ENCODE measurements around the gene POLR3F.
"Not testable (repeated sequence)": the region's sequence is repeated elsewhere in the genome, so short reads cannot be mapped to it uniquely, and the experiment has no call there.

The POLR3F gene

DNA sequence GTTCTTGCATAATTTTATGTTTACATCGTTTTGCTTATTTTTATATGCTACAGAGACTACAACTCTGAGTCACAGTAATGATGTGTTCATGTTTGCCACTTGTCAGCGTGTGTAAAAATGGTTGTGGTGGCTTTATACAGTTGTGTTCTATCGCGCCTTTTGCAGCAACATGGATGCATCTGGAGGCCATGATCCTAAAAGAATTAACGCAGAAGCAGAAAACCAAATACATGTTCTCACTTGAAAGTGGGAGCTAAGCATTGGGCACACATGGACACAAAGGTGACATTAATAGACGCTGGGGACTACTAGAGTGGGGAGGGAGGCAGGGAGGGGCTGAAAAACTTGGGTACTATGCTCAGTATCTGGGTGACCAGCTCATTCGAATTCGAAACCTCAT, 39.6 kb downstream of the POLR3F start:
- H3K4me1 ChIP-seq (ENCODE audit: control insufficient read depth in 1 of 2, insufficient read depth in 2 of 2, low read length in 2 of 2), result peaks cover 7 to 11% of the 10 kb centered on the region in 2 donors
- peaks cover 0 to 11% of the 10 kb centered on the region in 2 donors for H3K36me3 ChIP-seq (ENCODE audit: control insufficient read depth in 1 of 2, insufficient read depth in 2 of 2, low read length in 2 of 2)
- H3K27ac ChIP-seq (ENCODE audit: low read length), result peak overlapping the region; percentile 98
- no peaks in the 10 kb centered on the region for H3K9me3 ChIP-seq (ENCODE audit: control insufficient read depth in 1 of 2, low read length in 2 of 2)
- no peaks in the 10 kb centered on the region for H3K27me3 ChIP-seq (ENCODE audit: low read depth, low read length)
- H3K4me3 ChIP-seq (ENCODE audit: low read depth in 1 of 2, low read length in 2 of 2), result peak overlapping the region; percentile 81 to 99

- Histone ChIP-seq H3K27me3 (ENCODE audit: low read depth, low read length) (no peaks in the 10 kb centered on the region), H3K36me3 (ENCODE audit: control insufficient read depth in 1 of 2, insufficient read depth in 2 of 2, low read length in 2 of 2) (peaks cover 3 to 11% of the 10 kb centered on the region in 2 donors), H3K9me3 (ENCODE audit: control insufficient read depth in 1 of 2, low read length in 2 of 2) (no peaks in the 10 kb centered on the region), H3K4me1 (ENCODE audit: control insufficient read depth in 1 of 2, insufficient read depth in 2 of 2, low read length in 2 of 2) (peaks cover 7 to 11% of the 10 kb centered on the region in 2 donors), H3K4me3 (ENCODE audit: low read depth in 1 of 2, low read length in 2 of 2) (peak within 1 kb of the TSS; percentile 81 to 99), H3K27ac (ENCODE audit: low read length) (peak within 1 kb of the TSS; percentile 98)
Observed at GRCh38 chr20:18507218-18508191, 40.3 kb downstream of the POLR3F start, which contains the start of gene SEC23B. Gene SEC23B (plus strand): TSS chr20:18507940. CDS start chr20:18510836, 2,896 bp downstream.

- peaks cover 10 to 32% of the 10 kb centered on the region in 2 donors for H3K36me3 ChIP-seq (ENCODE audit: control insufficient read depth in 1 of 2, insufficient read depth in 2 of 2, low read length in 2 of 2)
- H3K4me1 ChIP-seq (ENCODE audit: control insufficient read depth in 1 of 2, insufficient read depth in 2 of 2, low read length in 2 of 2), result peaks cover 7 to 11% of the 10 kb centered on the region in 2 donors
- H3K9me3 ChIP-seq (ENCODE audit: control insufficient read depth in 1 of 2, low read length in 2 of 2), result no peaks in the 10 kb centered on the region
- H3K27me3 ChIP-seq (ENCODE audit: low read depth, low read length), result no peaks in the 10 kb centered on the region
- H3K27ac ChIP-seq (ENCODE audit: low read length), result no peak overlapping the region
- H3K4me3 ChIP-seq (ENCODE audit: low read depth in 1 of 2, low read length in 2 of 2), result no peak overlapping the region
Observed at GRCh38 chr20:18511571-18511970, 44.4 kb downstream of the POLR3F start.

- Histone ChIP-seq H3K27ac (ENCODE audit: low read length) (no peak overlapping the region), H3K4me3 (ENCODE audit: low read depth in 1 of 2, low read length in 2 of 2) (no peak overlapping the region), H3K9me3 (ENCODE audit: control insufficient read depth in 1 of 2, low read length in 2 of 2) (no peaks in the 10 kb centered on the region), H3K4me1 (ENCODE audit: control insufficient read depth in 1 of 2, insufficient read depth in 2 of 2, low read length in 2 of 2) (peaks cover 3 to 10% of the 10 kb centered on the region in 2 donors), H3K27me3 (ENCODE audit: low read depth, low read length) (no peaks in the 10 kb centered on the region), H3K36me3 (ENCODE audit: control insufficient read depth in 1 of 2, insufficient read depth in 2 of 2, low read length in 2 of 2) (peaks cover 10 to 32% of the 10 kb centered on the region in 2 donors)
Observed at GRCh38 chr20:18513208-18513607, 46.0 kb downstream of the POLR3F start.

DNA sequence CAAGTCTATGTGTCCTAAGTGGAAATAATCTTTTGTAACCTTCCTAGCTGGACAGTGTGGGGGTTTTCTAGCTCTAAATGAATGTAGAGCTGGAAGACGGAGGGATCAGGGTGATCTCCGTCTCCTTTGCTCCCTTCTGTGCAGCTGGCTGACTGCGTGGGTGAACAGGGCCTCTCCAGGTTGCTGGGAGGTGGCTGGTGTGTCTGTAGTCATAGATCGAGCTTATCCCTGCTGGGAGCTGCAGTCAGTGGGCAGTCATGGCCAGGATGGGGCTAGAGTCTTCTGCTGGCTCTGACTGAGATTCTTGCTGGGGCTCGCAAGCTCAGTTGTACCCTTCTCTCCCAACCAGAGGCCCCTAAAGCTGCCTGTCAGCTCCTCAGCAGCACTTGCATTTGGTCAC, 46.9 kb downstream of the POLR3F start:
- Histone ChIP-seq H3K4me3 (ENCODE audit: low read depth in 1 of 2, low read length in 2 of 2) (no peak overlapping the region), H3K36me3 (ENCODE audit: control insufficient read depth in 1 of 2, insufficient read depth in 2 of 2, low read length in 2 of 2) (peaks cover 10 to 32% of the 10 kb centered on the region in 2 donors), H3K27me3 (ENCODE audit: low read depth, low read length) (no peaks in the 10 kb centered on the region), H3K9me3 (ENCODE audit: control insufficient read depth in 1 of 2, low read length in 2 of 2) (no peaks in the 10 kb centered on the region), H3K27ac (ENCODE audit: low read length) (no peak overlapping the region), H3K4me1 (ENCODE audit: control insufficient read depth in 1 of 2, insufficient read depth in 2 of 2, low read length in 2 of 2) (peaks cover 0 to under 1% of the 10 kb centered on the region in 2 donors)

DNA sequence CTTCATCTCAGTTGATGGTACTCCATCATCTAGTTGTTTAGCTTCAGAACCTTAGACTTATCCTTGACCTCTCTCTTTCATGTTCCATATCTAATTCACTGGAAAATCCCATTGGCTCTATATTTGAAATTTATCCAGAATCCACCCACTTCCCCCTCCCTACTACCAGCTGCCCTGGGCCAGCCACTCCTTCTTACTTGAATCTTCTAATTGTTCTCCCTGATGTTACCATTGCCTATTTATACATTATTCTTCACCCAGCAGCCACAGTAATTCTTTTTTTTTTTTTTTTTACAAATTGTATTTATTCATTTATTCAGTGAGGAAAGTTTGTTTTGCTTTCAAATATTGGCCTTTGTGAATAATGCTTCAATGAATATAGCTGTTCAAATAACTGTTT, 48.8 kb downstream of the POLR3F start:
- H3K9me3 ChIP-seq (ENCODE audit: control insufficient read depth in 1 of 2, low read length in 2 of 2), result no peaks in the 10 kb centered on the region
- H3K27me3 ChIP-seq (ENCODE audit: low read depth, low read length), result no peaks in the 10 kb centered on the region
- H3K36me3 ChIP-seq (ENCODE audit: control insufficient read depth in 1 of 2, insufficient read depth in 2 of 2, low read length in 2 of 2), result peaks cover 10 to 24% of the 10 kb centered on the region in 2 donors
- H3K27ac ChIP-seq (ENCODE audit: low read length), result no peak overlapping the region
- H3K4me1 ChIP-seq (ENCODE audit: control insufficient read depth in 1 of 2, insufficient read depth in 2 of 2, low read length in 2 of 2), result no peaks in the 10 kb centered on the region
- H3K4me3 ChIP-seq (ENCODE audit: low read depth in 1 of 2, low read length in 2 of 2), result no peak overlapping the region

GRCh38 chr20:18522066-18522465, 54.9 kb downstream of the POLR3F start:
- peaks cover 21 to 27% of the 10 kb centered on the region in 2 donors for H3K36me3 ChIP-seq (ENCODE audit: control insufficient read depth in 1 of 2, insufficient read depth in 2 of 2, low read length in 2 of 2)
- not testable (repeated sequence) for H3K4me1 ChIP-seq (ENCODE audit: control insufficient read depth in 1 of 2, insufficient read depth in 2 of 2, low read length in 2 of 2); H3K27ac ChIP-seq (ENCODE audit: low read length); H3K4me3 ChIP-seq (ENCODE audit: low read depth in 1 of 2, low read length in 2 of 2); H3K9me3 ChIP-seq (ENCODE audit: control insufficient read depth in 1 of 2, low read length in 2 of 2); H3K27me3 ChIP-seq (ENCODE audit: low read depth, low read length)

DNA sequence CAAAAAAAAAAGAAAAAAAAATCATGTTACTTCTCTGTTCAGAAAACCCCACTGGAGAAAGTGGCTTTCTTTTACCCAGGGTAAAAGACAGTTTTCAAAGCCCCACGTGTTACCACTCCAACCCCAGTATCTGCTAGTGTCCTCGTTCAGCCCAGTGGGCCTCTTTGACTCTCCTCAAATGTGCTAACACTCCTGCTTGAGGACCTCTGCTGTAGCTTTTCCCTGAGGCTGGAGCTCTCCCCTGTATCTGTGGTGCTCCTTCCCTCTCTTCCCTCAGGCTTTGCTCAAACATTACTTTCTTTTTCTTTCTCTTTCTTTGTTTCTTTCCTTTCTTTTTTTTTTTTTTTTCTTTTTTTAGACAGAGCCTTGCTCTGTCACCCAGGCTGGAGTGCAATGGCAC, 55.9 kb downstream of the POLR3F start:
- Histone ChIP-seq H3K27me3 (ENCODE audit: low read depth, low read length) (no peaks in the 10 kb centered on the region), H3K27ac (ENCODE audit: low read length) (no peak overlapping the region), H3K4me3 (ENCODE audit: low read depth in 1 of 2, low read length in 2 of 2) (no peak overlapping the region), H3K9me3 (ENCODE audit: control insufficient read depth in 1 of 2, low read length in 2 of 2) (no peaks in the 10 kb centered on the region), H3K36me3 (ENCODE audit: control insufficient read depth in 1 of 2, insufficient read depth in 2 of 2, low read length in 2 of 2) (peaks cover 30 to 37% of the 10 kb centered on the region in 2 donors), H3K4me1 (ENCODE audit: control insufficient read depth in 1 of 2, insufficient read depth in 2 of 2, low read length in 2 of 2) (no peaks in the 10 kb centered on the region)

DNA sequence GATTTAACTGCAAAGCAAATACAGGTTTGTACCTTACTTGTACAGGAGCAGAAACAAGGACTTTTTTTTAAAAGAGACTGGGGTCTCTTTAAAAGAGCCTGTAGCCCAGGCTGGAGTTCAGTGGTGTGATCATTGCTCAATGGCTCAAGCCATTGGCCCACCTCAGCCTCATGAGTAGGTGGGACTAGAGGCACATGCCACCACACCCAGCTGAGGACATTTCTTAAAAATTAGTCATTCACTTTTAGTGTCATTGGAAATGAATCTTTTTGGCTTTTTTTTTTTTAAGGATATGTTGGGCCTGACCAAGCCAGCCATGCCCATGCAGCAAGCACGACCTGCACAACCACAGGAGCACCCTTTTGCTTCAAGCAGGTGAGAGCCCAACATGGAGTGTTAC, 57.5 kb downstream of the POLR3F start:
- Histone ChIP-seq H3K27me3 (ENCODE audit: low read depth, low read length) (no peaks in the 10 kb centered on the region), H3K36me3 (ENCODE audit: control insufficient read depth in 1 of 2, insufficient read depth in 2 of 2, low read length in 2 of 2) (peaks cover 46 to 53% of the 10 kb centered on the region in 2 donors), H3K27ac (ENCODE audit: low read length) (no peak overlapping the region), H3K4me3 (ENCODE audit: low read depth in 1 of 2, low read length in 2 of 2) (no peak overlapping the region), H3K9me3 (ENCODE audit: control insufficient read depth in 1 of 2, low read length in 2 of 2) (no peaks in the 10 kb centered on the region), H3K4me1 (ENCODE audit: control insufficient read depth in 1 of 2, insufficient read depth in 2 of 2, low read length in 2 of 2) (no peaks in the 10 kb centered on the region)

DNA sequence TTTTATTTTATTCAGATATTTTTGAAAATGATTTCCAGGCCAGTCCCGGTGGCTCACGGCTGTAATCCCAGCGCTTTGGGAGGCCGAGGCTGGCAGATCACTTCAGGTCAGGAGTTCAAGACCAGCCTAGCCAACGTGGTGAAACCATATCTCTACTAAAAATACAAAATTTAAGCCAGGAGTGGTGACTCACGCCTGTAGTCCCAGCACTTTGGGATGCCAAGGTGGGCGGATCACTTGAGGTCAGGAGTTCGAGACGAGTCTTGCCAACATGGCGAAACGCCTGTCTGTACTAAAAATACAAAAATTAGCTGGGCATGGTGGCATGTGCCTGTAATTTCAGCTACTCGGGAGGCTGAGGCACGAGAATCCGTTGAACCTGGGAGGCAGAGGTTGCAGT, 59.6 kb downstream of the POLR3F start:
- H3K27me3 ChIP-seq (ENCODE audit: low read depth, low read length); H3K4me1 ChIP-seq (ENCODE audit: control insufficient read depth in 1 of 2, insufficient read depth in 2 of 2, low read length in 2 of 2); H3K9me3 ChIP-seq (ENCODE audit: control insufficient read depth in 1 of 2, low read length in 2 of 2); H3K27ac ChIP-seq (ENCODE audit: low read length); H3K4me3 ChIP-seq (ENCODE audit: low read depth in 1 of 2, low read length in 2 of 2): not testable (repeated sequence)
- peaks cover 55 to 68% of the 10 kb centered on the region in 2 donors for H3K36me3 ChIP-seq (ENCODE audit: control insufficient read depth in 1 of 2, insufficient read depth in 2 of 2, low read length in 2 of 2)

DNA sequence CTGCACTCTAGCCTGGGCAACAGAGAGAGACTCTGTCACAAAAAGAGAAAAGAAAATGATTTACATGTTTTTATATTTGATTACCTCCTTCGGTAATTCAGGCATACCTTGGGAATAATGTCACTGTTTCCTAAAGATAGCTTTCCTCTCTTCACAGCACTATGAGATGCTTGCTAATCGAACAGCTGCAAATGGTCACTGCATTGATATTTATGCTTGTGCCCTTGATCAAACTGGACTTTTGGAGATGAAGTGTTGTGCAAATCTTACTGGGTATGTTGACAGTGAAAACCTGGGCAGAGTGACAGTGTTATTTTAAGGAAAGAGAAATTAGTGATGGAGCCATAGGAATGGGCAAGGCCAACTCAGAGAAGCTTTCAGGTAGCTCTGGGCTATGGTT, 60.1 kb downstream of the POLR3F start:
- no peaks in the 10 kb centered on the region for H3K27me3 ChIP-seq (ENCODE audit: low read depth, low read length)
- H3K27ac ChIP-seq (ENCODE audit: low read length), result no peak overlapping the region
- H3K4me1 ChIP-seq (ENCODE audit: control insufficient read depth in 1 of 2, insufficient read depth in 2 of 2, low read length in 2 of 2), result no peaks in the 10 kb centered on the region
- H3K36me3 ChIP-seq (ENCODE audit: control insufficient read depth in 1 of 2, insufficient read depth in 2 of 2, low read length in 2 of 2), result peaks cover 61 to 73% of the 10 kb centered on the region in 2 donors
- H3K4me3 ChIP-seq (ENCODE audit: low read depth in 1 of 2, low read length in 2 of 2), result no peak overlapping the region
- H3K9me3 ChIP-seq (ENCODE audit: control insufficient read depth in 1 of 2, low read length in 2 of 2), result no peaks in the 10 kb centered on the region
